IPS-15b (cell line): ENCODE results near the gene ANKZF1.
"Not testable (repeated sequence)": the region's sequence is repeated elsewhere in the genome, so short reads cannot be mapped to it uniquely, and the experiment has no call there.

Experiments used
- H3K27me3 ChIP-seq: one replicate; pipeline ENCODE4 v1.6.1; 2013; ENCODE audit warnings: low read length; ENCODE audit not compliant: control insufficient read depth, insufficient read depth
- H3K36me3 ChIP-seq: one replicate; pipeline ENCODE4 v1.6.1; 2013; ENCODE audit warnings: low read length; ENCODE audit not compliant: control insufficient read depth, insufficient read depth
- H3K4me1 ChIP-seq: one replicate; pipeline ENCODE4 v1.6.1; 2013; ENCODE audit warnings: mild to moderate bottlenecking, low read length; ENCODE audit not compliant: control insufficient read depth, insufficient read depth
- H3K4me3 ChIP-seq: one replicate; pipeline ENCODE4 v1.5.1; 2013; ENCODE audit warnings: low read depth, low read length
- H3K9ac ChIP-seq: one replicate; pipeline ENCODE4 v1.6.1; 2013; ENCODE audit warnings: low read depth, mild to moderate bottlenecking, low read length
- H3K9me3 ChIP-seq: one replicate; pipeline ENCODE4 v1.6.1; 2013; ENCODE audit warnings: mild to moderate bottlenecking, low read length; ENCODE audit not compliant: control insufficient read depth, insufficient read depth

ANKZF1 gene

DNA sequence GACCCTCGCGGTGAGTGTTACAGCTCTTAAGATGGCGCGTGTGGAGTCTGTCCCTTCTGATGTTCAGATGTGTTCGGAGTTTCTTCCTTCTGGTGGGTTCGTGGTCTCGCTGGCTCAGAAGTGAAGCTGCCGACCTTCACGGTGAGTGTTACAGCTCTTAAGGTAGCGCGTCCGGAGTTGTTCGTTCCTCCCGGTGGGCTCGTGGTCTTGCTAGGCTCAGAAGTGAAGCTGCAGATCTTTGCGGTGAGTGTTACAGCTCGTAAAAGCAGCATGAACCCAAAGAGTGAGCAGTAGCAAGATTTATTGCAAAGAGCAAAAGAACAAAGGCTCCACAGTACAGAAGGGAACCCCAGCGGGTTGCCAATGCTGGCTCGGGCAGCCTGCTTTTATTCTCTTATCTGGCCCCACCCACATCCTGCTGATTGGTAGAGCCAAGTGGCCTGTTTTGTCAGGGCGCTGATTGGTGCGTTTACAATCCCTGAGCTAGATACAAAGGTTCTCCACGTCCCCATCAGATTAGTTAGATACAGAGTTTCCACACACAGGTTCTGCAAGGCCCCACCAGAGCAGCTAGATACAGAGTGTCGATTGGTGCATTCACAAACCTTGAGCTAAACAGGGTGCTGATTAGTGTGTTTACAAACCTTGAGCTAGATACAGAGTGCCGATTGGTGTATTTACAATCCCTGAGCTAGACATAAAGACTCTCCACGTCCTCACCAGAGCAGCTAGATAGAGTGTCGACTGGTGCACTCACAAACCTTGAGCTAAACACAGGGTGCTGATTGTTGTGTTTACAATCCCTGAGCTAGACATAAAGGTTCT is 28.9 kb upstream of the ANKZF1 start:
- H3K36me3 ChIP-seq, H3K9ac ChIP-seq, H3K9me3 ChIP-seq, H3K4me1 ChIP-seq, H3K27me3 ChIP-seq, H3K4me3 ChIP-seq: not testable (repeated sequence)

DNA sequence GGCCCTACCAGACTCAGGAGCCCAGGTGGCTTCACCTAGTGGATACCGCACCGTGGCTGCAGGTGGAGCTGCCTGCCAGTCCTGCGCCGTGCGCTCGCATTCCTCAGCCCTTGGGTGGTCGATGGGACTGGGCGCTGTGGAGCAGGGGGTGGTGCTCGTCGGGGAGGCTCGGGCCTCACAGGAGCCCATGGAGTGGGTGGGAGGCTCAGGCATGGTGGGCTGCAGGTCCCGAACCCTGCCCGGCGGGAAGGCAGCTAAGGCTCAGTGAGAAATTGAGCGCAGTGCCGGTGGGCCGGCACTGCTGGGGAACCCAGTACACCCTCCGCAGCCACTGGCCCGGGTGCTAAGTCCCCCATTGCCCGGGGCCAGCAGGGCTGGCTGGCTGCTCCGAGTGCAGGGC is 28.3 kb upstream of the ANKZF1 start:
- H3K9ac ChIP-seq, H3K4me1 ChIP-seq, H3K9me3 ChIP-seq, H3K27me3 ChIP-seq, H3K4me3 ChIP-seq, H3K36me3 ChIP-seq: not testable (repeated sequence)

DNA sequence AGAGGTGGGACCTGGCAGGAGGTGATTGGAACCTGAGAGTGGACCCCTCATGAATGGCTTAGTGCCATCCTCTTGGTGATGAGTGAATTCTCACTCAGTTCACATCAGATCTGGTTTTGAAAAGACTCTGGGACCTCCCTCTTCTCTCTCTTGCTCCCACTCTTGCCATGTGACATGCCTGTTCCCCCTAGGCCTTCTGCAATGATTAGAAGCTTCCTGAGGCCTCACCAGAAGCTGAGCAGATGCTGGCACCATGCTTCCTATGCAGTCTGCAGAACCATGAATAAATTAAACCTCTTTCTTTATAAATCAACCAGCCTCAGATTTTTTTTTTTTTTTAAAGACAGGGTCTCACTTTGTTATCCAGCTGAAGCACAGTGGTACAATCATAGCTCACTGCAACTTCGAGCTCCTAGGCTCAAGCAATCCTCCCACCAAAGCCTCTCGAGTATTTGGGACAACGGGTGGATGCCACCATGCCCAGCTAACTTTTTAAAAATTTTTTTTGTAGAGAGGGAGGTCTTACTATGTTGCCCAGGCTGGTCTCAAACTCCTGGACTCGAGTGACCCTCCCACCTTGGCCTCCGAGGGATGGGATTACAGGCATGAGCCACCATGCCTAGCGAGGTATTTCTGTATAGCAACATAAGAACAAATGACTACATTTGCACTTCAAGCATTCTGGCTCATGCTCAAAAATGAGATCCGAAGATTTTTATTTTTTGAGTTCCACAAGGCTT is 25.0 kb upstream of the ANKZF1 start:
- no peak overlapping the region for H3K9ac ChIP-seq
- no peaks in the 10 kb centered on the region for H3K9me3 ChIP-seq
- peaks cover 9% of the 10 kb centered on the region for H3K36me3 ChIP-seq
- no peak overlapping the region for H3K4me3 ChIP-seq
- no peaks in the 10 kb centered on the region for H3K27me3 ChIP-seq
- H3K4me1 ChIP-seq: peaks cover 5% of the 10 kb centered on the region

DNA sequence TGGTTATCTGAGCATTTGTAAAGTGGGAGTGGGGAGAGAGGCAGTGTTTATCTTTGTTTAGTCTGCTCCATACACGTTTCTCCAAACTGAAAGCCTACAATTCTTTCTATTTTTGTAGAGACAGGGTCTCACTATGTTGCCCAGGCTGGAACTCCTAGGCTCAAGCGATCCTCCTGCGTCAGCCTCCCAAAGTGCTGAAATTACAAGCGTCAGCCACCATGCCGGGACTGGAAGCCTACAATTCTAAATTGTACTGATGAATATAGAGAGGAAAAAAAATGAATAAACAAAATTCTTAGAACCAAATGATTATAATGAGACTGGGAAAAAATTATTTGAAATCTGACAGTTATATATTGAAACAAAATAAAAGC is 24.5 kb upstream of the ANKZF1 start:
- H3K9ac ChIP-seq: no peak overlapping the region
- peaks cover 5% of the 10 kb centered on the region for H3K4me1 ChIP-seq
- no peaks in the 10 kb centered on the region for H3K9me3 ChIP-seq
- H3K36me3 ChIP-seq: peaks cover 12% of the 10 kb centered on the region
- H3K27me3 ChIP-seq: no peaks in the 10 kb centered on the region
- H3K4me3 ChIP-seq: no peak overlapping the region

DNA sequence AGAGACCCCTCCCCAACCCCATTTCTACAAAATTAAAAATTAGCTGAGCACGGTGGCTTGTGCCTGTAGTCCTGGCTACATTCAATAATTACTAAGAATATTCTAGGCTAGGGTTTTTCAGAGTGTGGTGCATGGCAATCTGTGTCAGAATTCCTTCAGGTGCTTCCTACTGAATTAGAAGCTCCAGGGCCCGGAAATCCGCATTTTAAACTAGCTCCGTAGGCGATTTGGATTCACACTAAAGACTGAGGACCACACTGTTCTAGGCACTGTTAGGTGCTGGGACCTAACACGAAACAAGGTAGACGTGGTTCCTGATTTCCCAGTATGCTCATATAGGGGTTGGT is 23.7 kb upstream of the ANKZF1 start:
- Histone ChIP-seq H3K9ac (peak overlapping the region; percentile 85), H3K4me3 (peak overlapping the region; percentile 93), H3K27me3 (no peaks in the 10 kb centered on the region), H3K9me3 (no peaks in the 10 kb centered on the region), H3K4me1 (peaks cover 5% of the 10 kb centered on the region), H3K36me3 (peaks cover 20% of the 10 kb centered on the region)

DNA sequence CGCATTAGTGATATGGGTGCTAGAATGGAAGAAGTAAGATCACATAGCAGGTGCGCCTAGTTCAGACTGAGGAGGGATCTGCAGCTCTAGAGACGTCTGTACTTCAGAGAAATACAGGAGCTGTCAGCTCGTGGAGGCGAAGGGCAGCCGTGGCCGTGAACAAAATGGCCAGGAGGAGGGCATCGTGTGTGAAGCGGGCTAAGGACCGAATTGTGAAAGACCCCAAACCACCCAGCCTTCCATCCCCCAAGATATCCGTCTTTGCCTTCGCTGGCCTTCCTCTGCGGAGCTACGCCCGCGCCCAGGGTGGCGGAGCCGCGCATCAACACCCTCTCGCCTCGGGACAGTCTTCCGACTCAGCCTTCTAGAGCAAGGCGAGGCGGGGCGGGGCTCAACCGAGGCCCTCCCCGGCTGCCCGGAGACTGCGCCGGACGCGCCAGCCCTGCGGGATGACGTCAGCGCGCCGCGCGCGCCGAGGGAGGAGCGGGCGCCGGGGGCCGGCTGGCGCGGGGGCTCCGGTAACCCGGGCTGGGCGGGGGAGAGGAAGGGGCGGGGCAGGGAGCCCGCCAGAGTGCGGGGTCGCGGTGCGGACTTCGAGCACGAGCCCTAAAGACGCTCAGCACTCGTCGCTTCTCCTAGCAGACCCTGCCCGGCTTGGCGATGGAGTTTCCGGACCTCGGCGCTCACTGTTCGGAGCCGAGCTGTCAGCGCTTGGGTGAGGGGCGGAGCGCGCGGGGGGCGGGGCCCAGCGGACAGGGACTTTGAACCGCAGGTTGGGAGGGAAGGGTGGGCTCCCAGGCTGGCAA is 23.1 kb upstream of the ANKZF1 start, which contains the start of gene ZFAND2B:
Gene ZFAND2B, plus strand, starts transcription at position 455 of the 806 bp plus-strand sequence. Its CDS starts 206 bp downstream, at position 661.
- peak within 1 kb of the TSS; percentile 85 for H3K9ac ChIP-seq
- H3K27me3 ChIP-seq: no peaks in the 10 kb centered on the region
- H3K4me3 ChIP-seq: peak within 1 kb of the TSS; percentile 93
- H3K9me3 ChIP-seq: no peaks in the 10 kb centered on the region
- peaks cover 20% of the 10 kb centered on the region for H3K36me3 ChIP-seq
- peaks cover 5% of the 10 kb centered on the region for H3K4me1 ChIP-seq

DNA sequence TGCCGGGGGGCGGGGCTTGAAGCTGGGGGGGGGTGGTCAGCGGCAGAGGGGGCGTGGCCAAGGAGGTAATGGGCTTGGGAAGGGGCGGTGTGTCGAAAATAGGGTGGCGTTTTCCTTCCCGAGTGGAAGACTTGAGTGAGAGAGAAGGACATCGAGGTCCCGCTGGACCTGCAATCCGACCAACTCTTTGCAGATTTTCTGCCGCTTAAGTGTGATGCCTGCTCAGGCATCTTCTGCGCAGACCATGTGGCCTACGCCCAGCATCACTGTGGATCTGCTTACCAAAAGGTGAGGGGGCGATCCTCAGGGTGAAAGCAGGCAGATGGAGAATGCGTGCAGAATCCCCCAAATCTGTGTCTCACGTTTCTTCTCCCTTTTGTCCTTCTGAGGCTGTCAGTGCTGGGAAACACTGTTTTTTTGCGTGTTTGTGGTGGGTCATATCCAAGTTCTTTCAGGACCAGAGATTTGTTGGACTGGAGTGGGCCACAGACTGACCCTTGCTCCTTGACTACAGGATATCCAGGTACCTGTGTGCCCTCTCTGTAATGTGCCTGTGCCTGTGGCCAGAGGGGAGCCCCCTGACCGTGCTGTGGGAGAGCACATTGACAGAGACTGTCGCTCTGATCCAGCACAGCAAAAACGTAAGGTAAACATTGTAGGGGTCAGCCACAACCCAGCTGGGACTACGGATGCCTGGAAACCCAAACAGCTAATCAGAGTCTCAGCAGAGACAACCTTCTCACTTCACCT is 22.3 kb upstream of the ANKZF1 start:
- H3K27me3 ChIP-seq: no peaks in the 10 kb centered on the region
- H3K4me3 ChIP-seq: peak overlapping the region; percentile 87
- peaks cover 24% of the 10 kb centered on the region for H3K36me3 ChIP-seq
- H3K4me1 ChIP-seq: peaks cover 5% of the 10 kb centered on the region
- peak overlapping the region; percentile 65 for H3K9ac ChIP-seq
- no peaks in the 10 kb centered on the region for H3K9me3 ChIP-seq

DNA sequence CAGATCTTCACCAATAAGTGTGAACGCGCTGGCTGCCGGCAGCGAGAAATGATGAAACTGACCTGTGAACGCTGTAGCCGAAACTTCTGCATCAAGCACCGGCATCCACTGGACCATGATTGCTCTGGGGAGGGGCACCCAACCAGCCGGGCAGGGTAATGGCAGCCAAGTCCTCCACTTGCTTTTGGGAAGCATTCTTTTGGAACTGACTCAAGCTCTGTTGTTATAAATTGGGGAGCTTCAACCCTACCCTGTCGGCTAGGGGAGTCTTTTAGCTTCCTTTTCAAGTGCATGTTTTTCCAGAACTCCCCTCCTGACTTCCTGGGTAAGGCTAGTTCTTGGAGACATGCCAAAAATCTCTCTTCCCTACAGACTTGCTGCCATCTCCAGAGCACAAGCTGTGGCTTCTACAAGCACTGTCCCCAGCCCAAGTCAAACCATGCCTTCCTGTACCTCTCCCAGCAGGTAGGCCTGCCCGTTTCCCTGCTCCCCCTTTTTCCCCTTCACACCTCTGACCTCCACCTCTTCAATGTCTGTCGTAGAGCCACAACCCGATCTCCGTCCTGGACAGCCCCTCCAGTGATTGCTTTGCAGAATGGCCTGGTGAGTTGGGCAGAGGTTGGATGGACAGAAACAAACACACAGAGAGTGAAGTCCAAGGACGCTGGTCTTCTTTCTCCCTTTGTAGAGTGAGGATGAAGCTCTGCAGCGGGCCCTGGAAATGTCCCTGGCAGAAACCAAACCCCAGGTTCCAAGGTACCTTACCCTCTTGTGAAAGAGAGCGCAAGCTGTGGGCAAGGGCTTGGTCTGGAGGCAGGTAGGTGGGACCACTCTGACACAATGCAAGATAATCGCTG is 21.5 kb upstream of the ANKZF1 start:
- Histone ChIP-seq H3K9me3 (no peaks in the 10 kb centered on the region), H3K27me3 (no peaks in the 10 kb centered on the region), H3K4me1 (peaks cover 5% of the 10 kb centered on the region), H3K4me3 (no peak overlapping the region), H3K36me3 (peaks cover 25% of the 10 kb centered on the region), H3K9ac (no peak overlapping the region)

DNA sequence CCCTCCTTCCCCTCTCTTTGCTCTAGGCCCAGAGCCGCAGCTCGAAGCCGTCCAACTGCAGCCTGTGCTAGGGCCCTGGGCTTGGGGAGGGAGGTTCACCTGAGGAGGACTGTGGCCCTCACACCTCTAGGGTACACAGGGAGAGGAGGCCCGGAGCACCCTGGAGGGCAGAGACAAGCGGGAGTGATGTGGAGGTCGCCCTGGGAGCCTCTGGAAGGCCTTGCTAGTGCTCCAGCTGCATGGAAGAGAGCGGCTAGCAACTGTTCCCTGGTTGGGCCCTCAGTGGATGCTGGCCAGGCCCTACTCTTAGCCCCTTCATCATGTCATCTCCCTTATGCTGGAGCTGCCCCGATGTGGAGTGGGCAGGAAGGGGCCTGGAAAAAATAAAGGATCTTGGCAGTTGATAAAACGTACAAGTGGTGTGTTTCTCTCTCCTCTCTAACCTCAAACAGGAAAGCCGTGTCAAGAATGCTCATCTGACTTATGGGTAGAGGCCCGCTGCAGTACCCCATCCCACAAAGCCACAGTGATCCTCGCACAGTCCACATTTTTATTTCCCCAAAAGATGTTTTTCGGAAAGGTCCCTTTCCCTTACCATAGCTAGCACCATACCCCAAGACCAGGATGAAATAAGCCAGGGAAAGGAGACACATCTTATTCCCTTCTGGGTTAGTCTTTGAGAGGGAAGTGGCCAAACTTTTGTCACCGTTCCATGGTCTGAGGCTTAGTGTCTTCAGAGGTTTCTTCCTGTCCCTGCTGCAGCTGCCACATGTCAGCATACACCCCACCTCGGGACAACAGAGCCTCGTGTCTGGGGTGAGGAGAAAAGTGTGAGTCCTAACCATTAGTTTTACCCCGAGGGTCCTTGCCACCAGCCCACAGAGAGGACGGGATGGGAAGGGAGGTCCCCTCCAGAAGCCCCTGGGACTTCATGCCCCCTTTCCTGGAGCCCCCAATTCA is 20.1 kb upstream of the ANKZF1 start:
- Histone ChIP-seq H3K9me3 (no peaks in the 10 kb centered on the region), H3K27me3 (no peaks in the 10 kb centered on the region), H3K4me1 (peaks cover 5% of the 10 kb centered on the region), H3K36me3 (peaks cover 28% of the 10 kb centered on the region), H3K9ac (no peak overlapping the region), H3K4me3 (no peak overlapping the region)
